Natural killer cell (primary cell): Measurements from ENCODE around the gene EFS. TPM values are rescaled to one million over a fixed set of nuclear protein-coding genes. Genes with fewer than 3 reads are reported as not detected.

Experiments
- ATAC-seq, 3 donors: fragments of 150-1000 bp in 2 of 3; fragments of 200-7000 bp in 1 of 3; cut with Tn5 transposase; 1 replicate in 1 of 3; 2 replicates in 2 of 3; pipeline ENCODE4 v1.10.0; 2021; ENCODE audit warnings: mild to moderate bottlenecking in 2 of 3, moderate library complexity in 2 of 3
- DNase-seq, 2 donors: peaks; one replicate each; pipeline versions ENCODE4 v3.0.0 to v3.0.0-alpha.2; 2013 to 2021; ENCODE audit warnings: mixed read lengths in 1 of 2
- H3K27ac ChIP-seq: one replicate; pipeline ENCODE4 v1.5.1; 2013; ENCODE audit warnings: mild to moderate bottlenecking, low read length
- H3K27me3 ChIP-seq: one replicate; pipeline ENCODE4 v1.6.1; 2013; ENCODE audit warnings: low read length; ENCODE audit not compliant: control insufficient read depth, insufficient read depth
- H3K36me3 ChIP-seq: one replicate; pipeline ENCODE4 v1.6.1; 2013; ENCODE audit warnings: low read length; ENCODE audit not compliant: control insufficient read depth, insufficient read depth
- H3K4me1 ChIP-seq: one replicate; pipeline ENCODE4 v1.6.1; 2013; ENCODE audit warnings: low read length; ENCODE audit not compliant: control insufficient read depth, insufficient read depth
- H3K4me3 ChIP-seq: one replicate; pipeline ENCODE4 v1.5.1; 2013; ENCODE audit warnings: low read length
- H3K9me3 ChIP-seq: one replicate; pipeline ENCODE4 v1.6.1; 2013; ENCODE audit warnings: low read length; ENCODE audit not compliant: control insufficient read depth, insufficient read depth
- H3K27ac Mint-ChIP-seq, 2 donors: one replicate each; pipeline ENCODE4 v1.8.0; 2022; ENCODE audit warnings: mild to moderate bottlenecking in 2 of 2, mixed read lengths in 2 of 2, moderate library complexity in 1 of 2
- H3K27me3 Mint-ChIP-seq, 2 donors: one replicate each; pipeline ENCODE4 v1.8.0; 2022; ENCODE audit warnings: low read depth in 2 of 2, mixed read lengths in 2 of 2
- H3K36me3 Mint-ChIP-seq: one replicate; pipeline ENCODE4 v1.8.0; 2022; ENCODE audit warnings: mixed read lengths
- H3K4me1 Mint-ChIP-seq, 2 donors: one replicate each; pipeline ENCODE4 v1.8.0; 2022; ENCODE audit warnings: mixed read lengths in 2 of 2
- H3K4me3 Mint-ChIP-seq: one replicate; pipeline ENCODE4 v1.8.0; 2022; ENCODE audit warnings: mild to moderate bottlenecking, moderate library complexity, mixed read lengths
- H3K9me3 Mint-ChIP-seq, 2 donors: one replicate each; pipeline ENCODE4 v1.8.0; 2022; ENCODE audit warnings: mixed read lengths in 2 of 2
- CTCF ChIP-seq: fragments of 200-600 bp; IDR thresholded peaks from one replicate; pipeline ENCODE4 v1.8.0; 2022; ENCODE audit warnings: antibody characterized with exemption
- WGBS: methylation state at CpG from one replicate; pipeline ENCODE4 v1.1.7; 2013; ENCODE audit warnings: missing lambda C conversion rate; ENCODE audit not compliant: insufficient coverage; 5-methylcytosine and 5-hydroxymethylcytosine counted together
- intact Hi-C: fragments of 100-400 bp; cut with micrococcal nuclease; formaldehyde crosslinking; loops from one replicate; pipeline ENCODE4 v1.14.2; 2022
- total RNA-seq, 4 donors: library from RNA; stranded (reverse); fragments of 120-200 nt in 1 of 4; gene quantifications; one replicate each; pipeline versions ENCODE4 v1.2.3 to v1.2.4, GENCODE V29; 2013 to 2022

Gene EFS
- total RNA-seq, 3 donors from 2014 or later (not counting 1 experiment from before 2014, with no cell fraction given): not detected

DNA sequence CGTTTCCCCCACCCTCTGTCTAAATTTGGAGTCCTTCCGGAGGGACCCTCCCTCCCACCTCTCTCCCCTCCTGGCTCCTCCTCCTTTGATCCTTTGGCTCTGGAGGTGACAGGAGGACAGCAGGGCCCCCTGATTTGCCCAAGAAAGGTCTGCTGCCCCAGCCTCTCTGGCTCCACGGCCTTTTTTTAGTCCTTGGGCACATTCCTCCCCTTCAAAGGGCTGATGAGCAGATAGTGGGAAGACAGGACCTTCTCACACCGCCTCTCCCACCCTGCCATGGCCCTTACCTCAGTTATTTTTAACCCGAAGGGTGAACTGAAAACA lies 43.3 kb upstream of the EFS start:
- H3K36me3 Mint-ChIP-seq: no peaks in the 10 kb centered on the region
- intact Hi-C loops: no loop called here
- H3K4me3 ChIP-seq: no peak overlapping the region
- H3K27ac Mint-ChIP-seq: no peak overlapping the region
- DNase-seq (no peak), ATAC-seq (no peak)
- no peak for TF ChIP-seq CTCF
- no peaks in the 10 kb centered on the region for H3K4me1 ChIP-seq
- H3K36me3 ChIP-seq: no peaks in the 10 kb centered on the region
- no peak overlapping the region for H3K4me3 Mint-ChIP-seq
- H3K27ac ChIP-seq: no peak overlapping the region
- no peaks in the 10 kb centered on the region for H3K9me3 ChIP-seq
- no peaks in the 10 kb centered on the region for H3K27me3 ChIP-seq
- H3K27me3 Mint-ChIP-seq: peaks cover 8% of the 10 kb centered on the region in 2 donors
- 74% methylated on average over 5 of the region's 5 CpGs for WGBS
- H3K4me1 Mint-ChIP-seq: no peaks in the 10 kb centered on the region
- no peaks in the 10 kb centered on the region for H3K9me3 Mint-ChIP-seq

DNA sequence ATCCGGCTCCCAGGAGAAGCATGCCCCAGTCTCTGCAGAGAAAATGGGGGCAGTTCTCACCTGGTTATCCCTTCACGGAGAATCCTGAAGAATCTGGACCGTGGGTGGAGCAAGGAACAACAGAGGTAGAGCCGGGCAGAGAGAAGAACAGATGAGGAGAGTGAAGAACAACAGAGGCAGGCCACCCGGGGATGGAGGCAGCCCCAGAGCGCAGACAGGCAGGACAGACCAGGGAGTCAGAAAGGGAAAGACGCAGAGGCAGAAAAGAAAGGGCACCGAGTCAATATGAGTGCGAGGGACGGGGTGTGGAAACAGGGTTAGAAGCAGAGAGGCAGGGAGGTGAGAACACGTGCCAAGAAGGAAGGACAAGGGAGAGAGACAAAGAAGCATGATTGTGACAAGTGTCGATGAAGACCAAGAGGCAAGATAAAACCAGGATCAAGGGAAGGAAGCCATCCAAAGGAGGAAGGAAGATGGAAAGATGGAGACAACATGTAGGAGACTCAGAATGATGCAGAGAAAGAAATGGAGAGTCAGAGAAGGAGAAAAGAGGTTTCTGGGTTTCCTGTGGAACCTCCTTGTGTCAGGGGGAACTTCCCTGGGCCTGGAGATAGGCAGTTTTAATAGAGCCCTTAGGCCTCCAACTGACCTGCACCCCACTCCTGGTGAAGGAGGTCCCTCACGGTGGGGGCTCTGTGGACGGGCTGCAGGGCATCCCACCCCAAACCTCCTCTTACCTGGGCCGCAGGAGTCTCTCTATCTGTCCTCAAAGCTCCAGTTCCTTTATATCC lies 42.7 kb upstream of the EFS start, which contains the start of gene MYH6:
MYH6 (minus strand) TSS at position 758 of the 791 bp plus-strand sequence. CDS start 1,050 bp downstream, outside the sequence.
- Mint-ChIP-seq H3K27me3 (peaks cover 8% of the 10 kb centered on the region in 2 donors), H3K4me3 (no peak within 1 kb of the TSS), H3K27ac (no peak within 1 kb of the TSS), H3K36me3 (no peaks in the 10 kb centered on the region), H3K4me1 (no peaks in the 10 kb centered on the region), H3K9me3 (no peaks in the 10 kb centered on the region)
- intact Hi-C loops: no loop called here
- H3K27ac ChIP-seq: no peak within 1 kb of the TSS
- no peaks in the 10 kb centered on the region for H3K27me3 ChIP-seq
- DNase-seq: no peak
- no peaks in the 10 kb centered on the region for H3K9me3 ChIP-seq
- no peak for ATAC-seq
- TF ChIP-seq CTCF: no peak
- H3K36me3 ChIP-seq: no peaks in the 10 kb centered on the region
- 86% methylated on average over 15 of the region's 15 CpGs for WGBS
- no peaks in the 10 kb centered on the region for H3K4me1 ChIP-seq
- no peak within 1 kb of the TSS for H3K4me3 ChIP-seq

DNA sequence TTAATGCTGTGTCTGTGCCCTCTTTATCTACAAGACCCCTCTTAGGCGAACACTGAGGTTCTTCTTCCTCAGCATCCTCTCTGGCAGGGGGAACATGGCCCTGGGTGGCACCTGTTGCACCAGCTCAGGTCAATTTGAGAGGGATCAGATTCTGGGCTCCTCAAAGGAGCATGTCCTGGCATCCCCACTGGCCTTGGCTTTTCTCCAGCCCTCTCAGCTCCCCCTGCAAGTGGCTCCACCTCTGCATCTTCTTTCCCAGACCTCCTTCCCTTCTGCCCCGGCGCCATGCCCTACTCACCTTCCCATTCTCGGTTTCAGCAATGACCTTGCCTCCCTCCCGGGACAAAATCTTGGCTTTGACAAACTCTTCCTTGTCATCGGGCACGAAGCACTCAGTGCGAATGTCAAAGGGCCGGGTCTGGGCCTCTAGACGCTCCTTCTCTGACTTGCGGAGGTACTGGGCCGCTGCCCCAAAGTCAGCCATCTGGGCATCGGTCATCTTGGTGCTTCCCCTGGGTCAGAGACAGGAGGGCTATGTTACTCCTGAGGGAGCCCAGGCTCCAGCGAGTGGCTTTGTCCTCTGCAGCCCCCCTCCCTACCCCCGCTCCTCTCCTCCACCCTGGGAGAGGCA lies 41.9 kb upstream of the EFS start:
- no peak for TF ChIP-seq CTCF
- WGBS: 90% methylated on average over 14 of the region's 15 CpGs
- no peak for ATAC-seq
- Histone ChIP-seq H3K36me3 (no peaks in the 10 kb centered on the region), H3K9me3 (no peaks in the 10 kb centered on the region), H3K4me3 (no peak overlapping the region), H3K27ac (no peak overlapping the region), H3K4me1 (no peaks in the 10 kb centered on the region), H3K27me3 (no peaks in the 10 kb centered on the region)
- intact Hi-C loops: no loop called here
- H3K36me3 Mint-ChIP-seq: no peaks in the 10 kb centered on the region
- peaks cover 8% of the 10 kb centered on the region in 2 donors for H3K27me3 Mint-ChIP-seq
- H3K9me3 Mint-ChIP-seq: no peaks in the 10 kb centered on the region
- no peak overlapping the region for H3K27ac Mint-ChIP-seq
- no peak for DNase-seq
- no peak overlapping the region for H3K4me3 Mint-ChIP-seq
- H3K4me1 Mint-ChIP-seq: no peaks in the 10 kb centered on the region
